Coronary artery (tissue), 2 donors: ENCODE data around the gene PRSS2.

Experiments used
- DNase-seq: peaks from one replicate; pipeline ENCODE4 v3.0.0-alpha.2; 2017; ENCODE audit warnings: low spot score
- H3K27ac ChIP-seq, 2 donors: fragments of 200-600 bp; sonication (generic); one replicate each; pipeline ENCODE4 v1.5.1; 2016 to 2019
- H3K4me3 ChIP-seq: fragments of 200-600 bp; sonication (generic); 2 replicates; pipeline ENCODE4 v1.5.1; 2016; ENCODE audit warnings: mild to moderate bottlenecking, moderate library complexity
- TF ChIP-seq, protein P1 (sequence below): fragments of 200-600 bp; sonication (generic); IDR thresholded peaks from one replicate; pipeline ENCODE4 v1.5.1; 2019; ENCODE audit warnings: antibody characterized with exemption

Gene PRSS2

DNA sequence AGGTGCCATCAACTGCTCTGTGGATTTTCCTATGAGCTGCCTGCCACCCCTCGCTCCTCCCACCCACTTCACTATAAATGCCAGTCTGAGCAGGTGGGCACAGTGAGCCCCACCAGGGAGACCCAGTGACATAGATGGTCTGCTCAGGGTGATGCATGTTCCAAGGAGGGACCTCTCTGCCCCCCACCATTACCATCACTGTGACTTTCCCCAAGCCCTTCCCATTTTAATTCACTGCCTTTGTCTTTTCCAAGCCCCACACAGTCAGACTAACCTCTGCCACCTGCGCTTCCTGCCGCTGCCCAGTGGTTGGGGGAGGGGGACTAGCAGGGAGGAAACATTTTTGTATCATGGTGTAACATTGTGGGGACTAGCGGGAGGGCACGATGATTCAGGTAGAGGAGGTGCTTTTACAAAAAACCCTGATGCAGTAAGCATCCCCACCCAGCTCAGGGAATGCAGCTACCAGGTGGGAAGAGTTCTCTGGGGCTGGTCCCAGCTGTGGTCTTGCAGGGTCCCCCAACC is 24.6 kb downstream of the PRSS2 start:
- DNase-seq = peak; percentile 59
- H3K4me3 ChIP-seq = no peak overlapping the region
- TF ChIP-seq, protein P1, sequence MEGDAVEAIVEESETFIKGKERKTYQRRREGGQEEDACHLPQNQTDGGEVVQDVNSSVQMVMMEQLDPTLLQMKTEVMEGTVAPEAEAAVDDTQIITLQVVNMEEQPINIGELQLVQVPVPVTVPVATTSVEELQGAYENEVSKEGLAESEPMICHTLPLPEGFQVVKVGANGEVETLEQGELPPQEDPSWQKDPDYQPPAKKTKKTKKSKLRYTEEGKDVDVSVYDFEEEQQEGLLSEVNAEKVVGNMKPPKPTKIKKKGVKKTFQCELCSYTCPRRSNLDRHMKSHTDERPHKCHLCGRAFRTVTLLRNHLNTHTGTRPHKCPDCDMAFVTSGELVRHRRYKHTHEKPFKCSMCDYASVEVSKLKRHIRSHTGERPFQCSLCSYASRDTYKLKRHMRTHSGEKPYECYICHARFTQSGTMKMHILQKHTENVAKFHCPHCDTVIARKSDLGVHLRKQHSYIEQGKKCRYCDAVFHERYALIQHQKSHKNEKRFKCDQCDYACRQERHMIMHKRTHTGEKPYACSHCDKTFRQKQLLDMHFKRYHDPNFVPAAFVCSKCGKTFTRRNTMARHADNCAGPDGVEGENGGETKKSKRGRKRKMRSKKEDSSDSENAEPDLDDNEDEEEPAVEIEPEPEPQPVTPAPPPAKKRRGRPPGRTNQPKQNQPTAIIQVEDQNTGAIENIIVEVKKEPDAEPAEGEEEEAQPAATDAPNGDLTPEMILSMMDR = no peak
- H3K27ac ChIP-seq = no peak overlapping the region

DNA sequence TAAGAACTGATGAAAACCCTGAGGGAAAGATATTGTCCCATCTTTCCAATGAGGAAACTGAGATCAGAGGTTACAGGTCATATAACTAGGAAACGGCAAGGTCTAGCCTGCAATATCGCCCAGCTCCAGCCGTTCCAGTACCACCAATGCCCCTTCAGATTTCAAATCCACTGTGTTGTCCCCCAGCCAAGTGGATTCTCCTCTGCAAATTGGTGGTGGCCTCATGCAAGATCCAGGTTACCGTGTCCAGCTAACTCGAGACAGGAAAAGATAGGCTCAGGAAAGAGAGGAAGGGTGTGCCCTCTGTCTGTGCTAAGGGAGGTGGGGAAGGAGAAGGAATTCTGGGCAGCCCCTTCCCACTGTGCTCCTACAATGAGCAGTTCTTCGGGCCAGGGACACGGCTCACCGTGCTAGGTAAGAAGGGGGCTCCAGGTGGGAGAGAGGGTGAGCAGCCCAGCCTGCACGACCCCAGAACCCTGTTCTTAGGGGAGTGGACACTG is 25.3 kb downstream of the PRSS2 start:
- peak overlapping the region; percentile 58 for H3K4me3 ChIP-seq
- peak; percentile 31 for DNase-seq
- no peak overlapping the region for H3K27ac ChIP-seq
- TF ChIP-seq, protein P1 = no peak

DNA sequence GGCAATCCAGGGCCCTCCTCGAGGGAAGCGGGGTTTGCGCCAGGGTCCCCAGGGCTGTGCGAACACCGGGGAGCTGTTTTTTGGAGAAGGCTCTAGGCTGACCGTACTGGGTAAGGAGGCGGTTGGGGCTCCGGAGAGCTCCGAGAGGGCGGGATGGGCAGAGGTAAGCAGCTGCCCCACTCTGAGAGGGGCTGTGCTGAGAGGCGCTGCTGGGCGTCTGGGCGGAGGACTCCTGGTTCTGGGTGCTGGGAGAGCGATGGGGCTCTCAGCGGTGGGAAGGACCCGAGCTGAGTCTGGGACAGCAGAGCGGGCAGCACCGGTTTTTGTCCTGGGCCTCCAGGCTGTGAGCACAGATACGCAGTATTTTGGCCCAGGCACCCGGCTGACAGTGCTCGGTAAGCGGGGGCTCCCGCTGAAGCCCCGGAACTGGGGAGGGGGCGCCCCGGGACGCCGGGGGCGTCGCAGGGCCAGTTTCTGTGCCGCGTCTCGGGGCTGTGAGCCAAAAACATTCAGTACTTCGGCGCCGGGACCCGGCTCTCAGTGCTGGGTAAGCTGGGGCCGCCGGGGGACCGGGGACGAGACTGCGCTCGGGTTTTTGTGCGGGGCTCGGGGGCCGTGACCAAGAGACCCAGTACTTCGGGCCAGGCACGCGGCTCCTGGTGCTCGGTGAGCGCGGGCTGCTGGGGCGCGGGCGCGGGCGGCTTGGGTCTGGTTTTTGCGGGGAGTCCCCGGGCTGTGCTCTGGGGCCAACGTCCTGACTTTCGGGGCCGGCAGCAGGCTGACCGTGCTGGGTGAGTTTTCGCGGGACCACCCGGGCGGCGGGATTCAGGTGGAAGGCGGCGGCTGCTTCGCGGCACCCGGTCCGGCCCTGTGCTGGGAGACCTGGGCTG is 26.0 kb downstream of the PRSS2 start:
- DNase-seq = peak; percentile 69
- TF ChIP-seq, protein P1 = no peak
- H3K27ac ChIP-seq = peak overlapping the region in 1 of 2 donors; percentile 5
- H3K4me3 ChIP-seq = peak overlapping the region; percentile 58

DNA sequence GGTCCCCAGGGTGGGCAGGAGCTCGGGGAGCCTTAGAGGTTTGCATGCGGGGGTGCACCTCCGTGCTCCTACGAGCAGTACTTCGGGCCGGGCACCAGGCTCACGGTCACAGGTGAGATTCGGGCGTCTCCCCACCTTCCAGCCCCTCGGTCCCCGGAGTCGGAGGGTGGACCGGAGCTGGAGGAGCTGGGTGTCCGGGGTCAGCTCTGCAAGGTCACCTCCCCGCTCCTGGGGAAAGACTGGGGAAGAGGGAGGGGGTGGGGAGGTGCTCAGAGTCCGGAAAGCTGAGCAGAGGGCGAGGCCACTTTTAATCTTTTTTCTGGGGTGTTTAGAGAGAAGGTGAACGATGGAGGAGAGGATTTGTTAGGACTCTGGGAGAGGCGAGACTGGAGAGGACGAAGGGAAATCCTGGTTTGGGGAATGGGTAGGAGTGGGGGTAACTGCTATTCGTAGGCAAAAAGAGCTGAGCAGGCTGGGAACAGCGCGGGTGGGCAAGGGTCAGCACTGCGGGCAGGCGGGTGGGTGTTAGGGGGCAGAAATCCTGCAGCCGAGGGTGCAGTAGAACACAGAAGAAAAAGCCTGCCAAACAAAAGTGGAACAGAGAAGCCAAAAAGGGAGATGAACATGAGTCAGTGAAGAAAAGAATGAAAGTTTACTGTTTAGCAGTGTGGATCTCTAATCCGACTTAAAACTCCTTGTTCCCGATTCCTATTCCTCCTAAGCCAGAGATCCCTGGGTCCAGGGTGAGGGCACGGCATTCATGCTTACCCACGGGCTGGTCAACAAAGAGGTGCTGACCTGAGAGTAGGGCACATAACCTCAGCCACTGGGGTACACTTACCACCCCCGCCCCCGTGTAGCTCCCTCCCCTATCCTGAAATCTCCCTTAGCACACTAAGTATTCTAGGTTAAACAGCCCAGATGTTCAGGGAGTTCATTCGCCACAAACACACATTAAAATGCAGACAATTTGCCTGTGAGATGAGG is 26.9 kb downstream of the PRSS2 start:
- Histone ChIP-seq H3K27ac (peak overlapping the region in 1 of 2 donors; percentile 5), H3K4me3 (peak overlapping the region; percentile 58)
- peak; percentile 43 for DNase-seq
- TF ChIP-seq, protein P1 = no peak

DNA sequence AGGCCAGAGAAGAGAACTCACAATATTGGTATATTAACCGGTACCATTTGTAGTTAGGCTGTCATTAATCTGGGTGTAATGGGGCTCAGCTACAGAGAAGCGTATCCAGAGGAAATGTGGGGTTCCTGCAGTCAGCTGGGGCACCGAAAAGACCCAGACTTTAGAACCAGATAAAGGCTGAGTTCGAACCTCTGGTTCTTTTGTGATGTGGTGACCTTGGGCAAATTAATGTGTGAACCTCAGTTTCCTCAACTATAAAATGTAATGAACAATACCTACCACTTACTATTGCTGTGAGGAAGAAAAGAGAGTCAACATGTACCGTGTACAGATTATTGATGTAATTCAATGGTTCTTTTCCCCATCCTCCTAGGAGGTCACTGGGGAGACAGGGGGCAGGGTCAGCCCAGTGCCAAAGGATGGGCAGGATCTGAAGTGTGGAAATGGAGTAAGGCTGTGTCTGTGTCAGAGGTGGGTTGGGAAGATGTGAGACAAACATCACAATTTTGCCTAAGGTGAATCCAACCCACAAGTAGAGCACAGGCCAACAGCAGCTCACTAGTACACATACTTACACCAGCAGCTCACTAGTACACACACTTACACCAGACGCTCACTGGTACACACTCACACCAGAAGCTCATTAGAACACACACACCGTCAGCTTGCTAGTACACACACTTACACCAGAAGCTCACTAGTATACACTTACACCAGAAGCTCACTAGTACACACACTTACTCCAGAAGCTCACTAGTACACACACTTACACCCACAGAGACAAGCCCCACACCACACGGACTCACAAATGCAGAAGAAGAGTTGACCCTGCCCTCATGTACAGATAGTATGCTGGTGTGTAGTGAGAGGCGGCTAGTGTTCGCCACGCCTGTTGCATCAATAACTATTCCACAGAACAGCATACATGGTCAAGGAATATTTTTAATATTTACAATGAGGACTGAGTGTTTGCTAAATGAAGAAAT is 28.0 kb downstream of the PRSS2 start:
- TF ChIP-seq, protein P1 = no peak
- peak; percentile 41 for DNase-seq
- Histone ChIP-seq H3K4me3 (no peak overlapping the region), H3K27ac (no peak overlapping the region)

DNA sequence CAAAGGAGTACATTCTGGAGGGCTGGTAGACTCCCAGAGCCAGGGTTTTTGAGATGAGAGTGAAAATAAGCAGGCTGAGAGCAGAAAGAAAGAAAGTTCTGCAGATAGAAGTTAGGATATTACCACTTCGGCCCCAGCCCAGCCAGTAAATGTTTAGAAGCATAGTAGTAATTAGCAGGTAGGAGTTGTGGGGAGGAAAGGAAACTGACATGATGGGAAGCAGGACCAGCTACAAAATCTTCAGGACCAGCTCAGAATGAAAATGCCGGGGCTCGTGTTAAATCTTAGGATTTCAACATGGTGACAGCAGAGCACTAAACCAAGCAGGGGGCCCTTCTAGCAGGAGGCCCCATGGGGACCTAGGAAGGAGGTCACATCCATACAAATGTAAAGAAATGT is 28.7 kb downstream of the PRSS2 start:
- no peak overlapping the region for H3K27ac ChIP-seq
- TF ChIP-seq, protein P1 = no peak
- peak; percentile 29 for DNase-seq
- H3K4me3 ChIP-seq = no peak overlapping the region
